HCT116 (cell line): ENCODE measurements around the gene OSGIN1. TPM values are rescaled to one million over a fixed set of nuclear protein-coding genes. Genes with fewer than 3 reads are reported as not detected.

Experiments
- ATAC-seq: fragments of 200-7000 bp; cut with Tn5 transposase; 2 replicates; pipeline ENCODE4 v1.9.1; 2020; ENCODE audit warnings: mild to moderate bottlenecking, moderate library complexity
- BruUV-seq: library from RNA; stranded (reverse); fragments of 400-500 nt; replicated peaks from 2 replicates; lab custom pipeline; 2021; lab: Mats Ljungman, UMichigan
- CTCF ChIA-PET: fragments of 300-600 bp; sonication (Branson Sonifier 250); formaldehyde crosslinking; loops from one replicate; lab custom pipeline; 2021; ENCODE audit warnings: antibody characterized with exemption; lab: Charles Lee
- POLR2A ChIA-PET: fragments of 300-600, 350-600 bp; sonication (Branson Sonifier 250); formaldehyde crosslinking; loops from one replicate; lab custom pipeline; 2021; ENCODE audit warnings: antibody characterized with exemption; lab: Charles Lee
- RAD21 ChIA-PET, 2 experiments: fragments of 300-600 bp; sonication (Branson Sonifier 250); formaldehyde crosslinking; loops; one replicate each; lab custom pipeline; 2023; ENCODE audit warnings: low total read pairs in 2 of 2; ENCODE audit not compliant: uncharacterized antibody in 2 of 2, unreplicated experiment in 2 of 2, low non-redundant PET in 1 of 2; lab: Charles Lee
- DNase-seq: peaks from one replicate; pipeline ENCODE4 v3.0.0-alpha.2; 2010; ENCODE audit warnings: low read depth, low spot score
- H2AFZ ChIP-seq: fragments of 200-600 bp; shearing (Covaris generic), sonication (generic); 2 replicates; pipeline ENCODE4 v1.6.1; 2017; ENCODE audit warnings: low read depth, mixed run types, mixed read lengths, antibody characterized with exemption, low read length; ENCODE audit not compliant: poor library complexity, severe bottlenecking
- H3K27ac ChIP-seq: 2 replicates; pipeline ENCODE4 v1.5.1; 2012; ENCODE audit warnings: low read depth, low read length
- H3K27me3 ChIP-seq: fragments of 200-600 bp; sonication (generic); 2 replicates; pipeline ENCODE4 v1.6.1; 2016; ENCODE audit warnings: mixed run types, low read length, mixed read lengths; ENCODE audit not compliant: insufficient read depth
- H3K36me3 ChIP-seq, 2 experiments: fragments of 200-500 bp in 1 of 2; fragments of 200-600 bp in 1 of 2; sonication (Bioruptor generic) in 1 of 2; sonication (generic) in 1 of 2; 2 replicates each; pipeline versions ENCODE4 v1.5.1 to v1.6.1; 2014 to 2016; ENCODE audit warnings: low read length in 2 of 2, inconsistent platforms in 1 of 2, mixed read lengths in 1 of 2, mixed run types in 1 of 2; ENCODE audit not compliant: insufficient read depth in 2 of 2, control insufficient read depth in 1 of 2
- H3K4me1 ChIP-seq, 2 experiments: fragments of 200-600 bp in 1 of 2; sonication (generic) in 1 of 2; 2 replicates each; pipeline versions ENCODE4 v1.5.1 to v1.6.1; 2012 to 2017; ENCODE audit warnings: low read length in 2 of 2, inconsistent platforms in 1 of 2, mild to moderate bottlenecking in 1 of 2, mixed read lengths in 1 of 2, mixed run types in 1 of 2, moderate library complexity in 1 of 2; ENCODE audit not compliant: insufficient read depth in 2 of 2, control insufficient read depth in 1 of 2
- H3K4me2 ChIP-seq: fragments of 200-600 bp; sonication (generic); 2 replicates; pipeline ENCODE4 v1.6.1; 2017; ENCODE audit warnings: mixed run types, low read length, mixed read lengths
- H3K4me3 ChIP-seq, 2 experiments: fragments of 200-600 bp in 1 of 2; sonication (generic) in 1 of 2; replicated peaks in 1 of 2; 2 replicates each; pipeline ENCODE4 v1.5.1; 2011 to 2016; ENCODE audit warnings: low read length in 2 of 2, control low read depth in 1 of 2, low read depth in 1 of 2, mild to moderate bottlenecking in 1 of 2, mixed read lengths in 1 of 2, mixed run types in 1 of 2
- H3K79me2 ChIP-seq: fragments of 200-600 bp; sonication (generic); 2 replicates; pipeline ENCODE4 v1.6.1; 2017; ENCODE audit warnings: mild to moderate bottlenecking, mixed run types, low read length, moderate library complexity, mixed read lengths; ENCODE audit not compliant: insufficient read depth
- H3K9ac ChIP-seq: fragments of 200-600 bp; sonication (generic); 2 replicates; pipeline ENCODE4 v1.6.1; 2016; ENCODE audit warnings: low read length, mixed read lengths
- H3K9me2 ChIP-seq: fragments of 200-600 bp; sonication (generic), shearing (Covaris generic); 2 replicates; pipeline ENCODE4 v1.6.1; 2017; ENCODE audit warnings: mixed run types, mild to moderate bottlenecking, moderate library complexity; ENCODE audit not compliant: insufficient read depth
- H3K9me3 ChIP-seq, 2 experiments: fragments of 200-500 bp in 1 of 2; fragments of 200-600 bp in 1 of 2; sonication (Bioruptor generic) in 1 of 2; sonication (generic) in 1 of 2; 2 replicates each; pipeline ENCODE4 v1.6.1; 2014 to 2017; ENCODE audit warnings: low read length in 2 of 2, mixed read lengths in 2 of 2, inconsistent platforms in 1 of 2, low read depth in 1 of 2, mild to moderate bottlenecking in 1 of 2, mixed run types in 1 of 2, moderate library complexity in 1 of 2; ENCODE audit not compliant: control insufficient read depth in 1 of 2, insufficient read depth in 1 of 2
- H4K20me1 ChIP-seq: fragments of 200-600 bp; sonication (generic), shearing (Covaris generic); 2 replicates; pipeline ENCODE4 v1.6.1; 2017; ENCODE audit warnings: mixed run types, mild to moderate bottlenecking, moderate library complexity; ENCODE audit not compliant: insufficient read depth
- CEBPB ChIP-seq: IDR thresholded peaks from 2 replicates; pipeline ENCODE4 v1.6.1; 2012; ENCODE audit warnings: low read depth
- EGR1 ChIP-seq: IDR thresholded peaks from 2 replicates; pipeline ENCODE4 v1.6.1; 2012; ENCODE audit warnings: low read depth
- ELF1 ChIP-seq: IDR thresholded peaks from 2 replicates; pipeline ENCODE4 v1.6.1; 2012; ENCODE audit warnings: low read depth, borderline replicate concordance
- EZH2 ChIP-seq: fragments of 200-600 bp; sonication (generic); IDR thresholded peaks from 2 replicates; pipeline ENCODE4 v1.6.1; 2017; ENCODE audit warnings: antibody characterized with exemption, mixed run types
- FOSL1 ChIP-seq: IDR thresholded peaks from 2 replicates; pipeline ENCODE4 v1.6.1; 2012; ENCODE audit warnings: low read depth
- POLR2A ChIP-seq: IDR thresholded peaks from 2 replicates; pipeline ENCODE4 v1.7.0; 2011; ENCODE audit warnings: borderline replicate concordance; ENCODE audit not compliant: insufficient read depth, insufficient read length; ENCODE audit errors: extremely low read depth
- SIN3A ChIP-seq: IDR thresholded peaks from 2 replicates; pipeline ENCODE4 v1.6.1; 2012; ENCODE audit warnings: low read depth
- SRF ChIP-seq: IDR thresholded peaks from 2 replicates; pipeline ENCODE4 v1.6.1; 2012; ENCODE audit warnings: low read depth
- TCF7L2 ChIP-seq: IDR thresholded peaks from 2 replicates; pipeline ENCODE4 v1.7.0; 2011; ENCODE audit warnings: borderline replicate concordance, inconsistent platforms; ENCODE audit not compliant: insufficient read depth, insufficient read length; ENCODE audit errors: extremely low read depth
- YY1 ChIP-seq: IDR thresholded peaks from 2 replicates; pipeline ENCODE4 v1.6.1; 2011; ENCODE audit warnings: low read length, low read depth, moderate library complexity, mild to moderate bottlenecking; ENCODE audit not compliant: insufficient replicate concordance; ENCODE audit errors: extremely low read depth
- ZFX ChIP-seq: fragments of 450-650 bp; IDR thresholded peaks from 2 replicates; pipeline ENCODE4 v1.6.1; 2017
- ZNF274 ChIP-seq: fragments of 200-500 bp; sonication (Bioruptor generic); IDR thresholded peaks from 2 replicates; pipeline ENCODE4 v1.6.1; 2014; ENCODE audit warnings: mild to moderate bottlenecking, low read depth, low read length, inconsistent platforms
- intact Hi-C: fragments of 100-400 bp; cut with micrococcal nuclease; formaldehyde crosslinking; loops from 2 replicates; pipeline ENCODE4 v1.10.0; 2022
- total RNA-seq: library from RNA; stranded (reverse); gene quantifications from one replicate; pipeline ENCODE4 v1.2.1, GENCODE V29; 2021; ENCODE audit not compliant: unreplicated experiment
- TF ChIP-seq, protein P1 (sequence below), 3 experiments: fragments of 200-600 bp in 1 of 3; sonication (generic) in 1 of 3; IDR thresholded peaks in 2 of 3; conservative IDR thresholded peaks in 1 of 3; 2 replicates each; pipeline ENCODE4 v1.5.1; 2012 to 2017; ENCODE audit warnings: low read depth in 2 of 3, low read length in 2 of 3, antibody characterized with exemption in 1 of 3, borderline replicate concordance in 1 of 3, control low read depth in 1 of 3, mild to moderate bottlenecking in 1 of 3, mixed read lengths in 1 of 3, mixed run types in 1 of 3, moderate library complexity in 1 of 3; ENCODE audit not compliant: insufficient read depth in 1 of 3
- TF ChIP-seq, protein P2 (sequence below): IDR thresholded peaks from 2 replicates; pipeline ENCODE4 v1.6.1; 2012
- TF ChIP-seq, protein P3 (sequence below): IDR thresholded peaks from 2 replicates; pipeline ENCODE4 v1.6.1; 2011; ENCODE audit warnings: mild to moderate bottlenecking, low read length, moderate library complexity; ENCODE audit not compliant: insufficient replicate concordance; ENCODE audit errors: extremely low read depth
- TF ChIP-seq, protein P4 (sequence below): IDR thresholded peaks from 2 replicates; pipeline ENCODE4 v1.6.1; 2012

The OSGIN1 gene
- total RNA-seq, 1 experiment from 2014 or later, result 19.8 TPM

DNA sequence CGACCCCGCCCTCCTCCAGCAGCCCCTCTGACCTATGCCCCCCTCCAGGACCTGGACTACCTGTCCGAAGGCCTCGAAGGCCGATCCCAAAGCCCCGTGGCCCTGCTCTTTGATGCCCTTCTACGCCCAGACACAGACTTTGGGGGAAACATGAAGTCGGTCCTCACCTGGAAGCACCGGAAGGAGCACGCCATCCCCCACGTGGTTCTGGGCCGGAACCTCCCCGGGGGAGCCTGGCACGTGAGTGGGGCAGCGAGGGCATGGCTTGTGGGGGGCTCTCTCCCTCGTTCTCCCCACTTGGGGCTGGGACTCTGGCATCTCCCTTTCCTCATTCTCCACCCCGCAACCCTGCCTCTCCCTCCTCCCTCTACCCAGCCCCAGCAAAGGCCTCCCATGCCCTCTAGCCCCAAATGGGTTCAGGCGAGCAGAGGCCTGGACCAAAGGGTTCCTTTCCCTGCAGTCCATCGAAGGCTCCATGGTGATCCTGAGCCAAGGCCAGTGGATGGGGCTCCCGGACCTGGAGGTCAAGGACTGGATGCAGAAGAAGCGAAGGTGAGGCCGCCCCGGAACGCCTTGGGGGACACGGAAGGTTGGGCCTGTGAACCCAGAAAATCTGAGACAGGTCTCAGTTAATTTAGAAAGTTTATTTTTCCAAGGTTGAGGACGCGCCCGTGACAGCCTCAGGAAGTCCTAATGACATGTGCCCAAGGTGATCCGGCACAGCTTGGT is 7.6 kb downstream of the OSGIN1 start:
- no peaks in the 10 kb centered on the region for H3K79me2 ChIP-seq
- no peaks in the 10 kb centered on the region for H3K9me3 ChIP-seq
- no peaks in the 10 kb centered on the region for H3K9me2 ChIP-seq
- peaks cover 7 to 17% of the 10 kb centered on the region in 2 experiments; a peak in 1 of 4 replicates for H3K36me3 ChIP-seq
- H4K20me1 ChIP-seq, result no peaks in the 10 kb centered on the region
- POLR2A ChIA-PET, result interaction anchor here (1.8 kb wide), 1 partner anchor 7 kb away, joined by 4 read pairs; no protein-coding TSS in a partner anchor
- no peak for ATAC-seq
- no TSS peak for BruUV-seq
- CTCF ChIA-PET, result no interaction called here
- RAD21 ChIA-PET, result no interaction called here
- H3K27ac ChIP-seq, result no peak overlapping the region
- TF ChIP-seq, protein P1, sequence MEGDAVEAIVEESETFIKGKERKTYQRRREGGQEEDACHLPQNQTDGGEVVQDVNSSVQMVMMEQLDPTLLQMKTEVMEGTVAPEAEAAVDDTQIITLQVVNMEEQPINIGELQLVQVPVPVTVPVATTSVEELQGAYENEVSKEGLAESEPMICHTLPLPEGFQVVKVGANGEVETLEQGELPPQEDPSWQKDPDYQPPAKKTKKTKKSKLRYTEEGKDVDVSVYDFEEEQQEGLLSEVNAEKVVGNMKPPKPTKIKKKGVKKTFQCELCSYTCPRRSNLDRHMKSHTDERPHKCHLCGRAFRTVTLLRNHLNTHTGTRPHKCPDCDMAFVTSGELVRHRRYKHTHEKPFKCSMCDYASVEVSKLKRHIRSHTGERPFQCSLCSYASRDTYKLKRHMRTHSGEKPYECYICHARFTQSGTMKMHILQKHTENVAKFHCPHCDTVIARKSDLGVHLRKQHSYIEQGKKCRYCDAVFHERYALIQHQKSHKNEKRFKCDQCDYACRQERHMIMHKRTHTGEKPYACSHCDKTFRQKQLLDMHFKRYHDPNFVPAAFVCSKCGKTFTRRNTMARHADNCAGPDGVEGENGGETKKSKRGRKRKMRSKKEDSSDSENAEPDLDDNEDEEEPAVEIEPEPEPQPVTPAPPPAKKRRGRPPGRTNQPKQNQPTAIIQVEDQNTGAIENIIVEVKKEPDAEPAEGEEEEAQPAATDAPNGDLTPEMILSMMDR (IDR thresholded peaks at IDR 0.05 in 2 of 3, conservative IDR thresholded peaks at IDR 0.05 in 1 of 3; ENCODE audit: borderline replicate concordance in 1 of 3, insufficient read depth in 1 of 3, low read depth in 2 of 3, low read length in 2 of 3), result no peak
- TF ChIP-seq SIN3A (no peak), EGR1 (no peak)
- no peaks in the 10 kb centered on the region; a peak in 1 of 4 replicates for H3K4me1 ChIP-seq
- no peak overlapping the region for H3K9ac ChIP-seq
- intact Hi-C loops, result no loop called here
- H3K27me3 ChIP-seq, result no peaks in the 10 kb centered on the region
- no peak for DNase-seq
- H2AFZ ChIP-seq, result no peak overlapping the region
- no peak overlapping the region for H3K4me3 ChIP-seq
- H3K4me2 ChIP-seq, result no peak overlapping the region

DNA sequence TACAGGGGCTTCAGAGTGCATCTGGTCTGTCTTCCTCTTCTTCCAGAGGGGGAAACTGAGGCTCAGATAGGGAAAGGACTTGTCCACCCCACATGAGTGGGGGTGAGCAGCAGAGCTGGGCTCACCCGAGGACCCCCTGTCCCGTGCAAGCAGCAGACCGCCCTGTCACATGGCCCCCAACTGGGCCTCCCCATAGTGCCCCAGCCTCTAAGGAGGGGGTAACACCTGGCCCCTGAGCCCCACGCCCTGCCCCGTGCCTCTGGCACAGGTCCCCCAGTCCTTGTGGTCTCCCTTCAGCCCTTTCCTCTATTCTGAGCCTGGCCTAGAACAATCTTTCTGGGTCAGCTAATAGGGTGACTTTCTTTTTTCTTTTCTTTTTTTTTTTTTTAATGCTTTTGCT is 8.6 kb downstream of the OSGIN1 start:
- Histone ChIP-seq H3K4me3 (no peak overlapping the region), H2AFZ (no peak overlapping the region), H3K4me2 (no peak overlapping the region), H3K27me3 (no peaks in the 10 kb centered on the region), H3K9me2 (no peaks in the 10 kb centered on the region), H3K9me3 (no peaks in the 10 kb centered on the region), H3K9ac (no peak overlapping the region), H3K4me1 (no peaks in the 10 kb centered on the region; a peak in 1 of 4 replicates), H4K20me1 (no peaks in the 10 kb centered on the region), H3K27ac (no peak overlapping the region), H3K36me3 (peaks cover 7 to 17% of the 10 kb centered on the region in 2 experiments; a peak in 1 of 4 replicates), H3K79me2 (no peaks in the 10 kb centered on the region)
- ChIA-PET POLR2A (interaction anchor here (1.8 kb wide), 1 partner anchor 8 kb away, joined by 4 read pairs; no protein-coding TSS in a partner anchor), CTCF (interaction anchor here (1.4 kb wide), 1 partner anchor 8 kb away, joined by 3 read pairs; the partner anchor contains the start of gene OSGIN1), RAD21 (no interaction called here)
- no TSS peak for BruUV-seq
- DNase-seq, result no peak
- intact Hi-C loops, result no loop called here
- no peak for ATAC-seq
- TF ChIP-seq, protein P2, sequence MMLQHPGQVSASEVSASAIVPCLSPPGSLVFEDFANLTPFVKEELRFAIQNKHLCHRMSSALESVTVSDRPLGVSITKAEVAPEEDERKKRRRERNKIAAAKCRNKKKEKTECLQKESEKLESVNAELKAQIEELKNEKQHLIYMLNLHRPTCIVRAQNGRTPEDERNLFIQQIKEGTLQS, result no peak
- TF ChIP-seq YY1, result no peak
- TF ChIP-seq, protein P3, sequence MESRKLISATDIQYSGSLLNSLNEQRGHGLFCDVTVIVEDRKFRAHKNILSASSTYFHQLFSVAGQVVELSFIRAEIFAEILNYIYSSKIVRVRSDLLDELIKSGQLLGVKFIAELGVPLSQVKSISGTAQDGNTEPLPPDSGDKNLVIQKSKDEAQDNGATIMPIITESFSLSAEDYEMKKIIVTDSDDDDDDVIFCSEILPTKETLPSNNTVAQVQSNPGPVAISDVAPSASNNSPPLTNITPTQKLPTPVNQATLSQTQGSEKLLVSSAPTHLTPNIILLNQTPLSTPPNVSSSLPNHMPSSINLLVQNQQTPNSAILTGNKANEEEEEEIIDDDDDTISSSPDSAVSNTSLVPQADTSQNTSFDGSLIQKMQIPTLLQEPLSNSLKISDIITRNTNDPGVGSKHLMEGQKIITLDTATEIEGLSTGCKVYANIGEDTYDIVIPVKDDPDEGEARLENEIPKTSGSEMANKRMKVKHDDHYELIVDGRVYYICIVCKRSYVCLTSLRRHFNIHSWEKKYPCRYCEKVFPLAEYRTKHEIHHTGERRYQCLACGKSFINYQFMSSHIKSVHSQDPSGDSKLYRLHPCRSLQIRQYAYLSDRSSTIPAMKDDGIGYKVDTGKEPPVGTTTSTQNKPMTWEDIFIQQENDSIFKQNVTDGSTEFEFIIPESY, result no peak
- no peak for TF ChIP-seq POLR2A
- no peak for TF ChIP-seq SIN3A
- TF ChIP-seq TCF7L2, result no peak
- no peak for TF ChIP-seq ZFX
- no peak for TF ChIP-seq EZH2
- no peak for TF ChIP-seq ELF1
- TF ChIP-seq, protein P4, sequence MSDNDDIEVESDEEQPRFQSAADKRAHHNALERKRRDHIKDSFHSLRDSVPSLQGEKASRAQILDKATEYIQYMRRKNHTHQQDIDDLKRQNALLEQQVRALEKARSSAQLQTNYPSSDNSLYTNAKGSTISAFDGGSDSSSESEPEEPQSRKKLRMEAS, result no peak
- TF ChIP-seq ZNF274, result no peak
- no peak for TF ChIP-seq SRF
- no peak for TF ChIP-seq CEBPB
- no peak for TF ChIP-seq FOSL1
